GM19099 (cell line): ENCODE measurements around the gene GSTT4.

Experiments used
- POLR2A ChIP-seq: IDR thresholded peaks from 3 replicates; pipeline ENCODE4 v1.6.1; 2011; ENCODE audit warnings: low read depth; ENCODE audit not compliant: insufficient read length; ENCODE audit errors: extremely low read depth

The GSTT4 gene

DNA sequence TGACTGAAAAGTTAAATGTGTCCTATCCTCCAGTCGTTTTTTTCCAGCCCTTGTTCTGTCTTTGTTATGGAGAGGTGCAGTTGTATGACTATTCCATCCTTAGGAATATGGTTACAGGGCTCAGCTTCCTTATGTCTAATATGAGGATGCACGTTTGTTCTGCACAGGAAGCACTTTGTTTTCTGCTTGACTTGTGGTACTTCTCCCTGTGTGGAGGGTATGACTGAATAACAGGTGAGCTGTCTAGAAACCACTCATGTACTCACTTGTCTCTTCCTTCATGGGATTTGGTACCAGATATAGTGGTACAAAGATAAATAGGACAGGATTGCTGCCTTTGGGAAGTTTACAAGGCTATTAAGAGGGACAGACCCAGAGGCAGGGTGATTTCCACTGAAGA, 23.3 kb upstream of the GSTT4 start:
- TF ChIP-seq POLR2A = no peak

GRCh38 chr22:24027991-24028390, 22.7 kb upstream of the GSTT4 start:
- TF ChIP-seq POLR2A = no peak

- TF ChIP-seq POLR2A = no peak
These were observed 22.2 kb upstream of the GSTT4 start for GRCh38 chr22:24027389-24027975.

GRCh38 chr22:24026733-24027132, 21.5 kb upstream of the GSTT4 start:
- no peak for TF ChIP-seq POLR2A

DNA sequence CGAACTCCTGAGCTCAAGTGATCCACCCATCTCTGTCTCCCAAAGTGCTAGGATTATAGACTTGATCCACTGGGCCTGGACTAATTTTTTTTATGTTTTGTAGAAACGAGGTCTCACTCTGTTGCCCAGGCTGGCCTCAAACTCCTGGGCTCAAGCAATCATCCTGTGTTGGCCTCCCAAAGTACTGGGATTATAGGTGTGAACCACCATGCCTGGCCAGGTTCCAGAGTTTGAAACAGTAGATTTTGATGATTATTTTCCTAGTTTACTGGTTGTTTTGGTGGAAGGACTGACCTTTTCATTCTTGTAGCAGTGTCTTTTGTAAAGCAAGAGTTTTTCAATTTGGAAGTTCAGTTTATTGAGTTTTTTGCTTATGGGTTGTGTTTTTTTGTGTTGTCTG, 20.8 kb upstream of the GSTT4 start:
- TF ChIP-seq POLR2A = no peak

GRCh38 chr22:24025475-24025874, 20.2 kb upstream of the GSTT4 start:
- TF ChIP-seq POLR2A = no peak

DNA sequence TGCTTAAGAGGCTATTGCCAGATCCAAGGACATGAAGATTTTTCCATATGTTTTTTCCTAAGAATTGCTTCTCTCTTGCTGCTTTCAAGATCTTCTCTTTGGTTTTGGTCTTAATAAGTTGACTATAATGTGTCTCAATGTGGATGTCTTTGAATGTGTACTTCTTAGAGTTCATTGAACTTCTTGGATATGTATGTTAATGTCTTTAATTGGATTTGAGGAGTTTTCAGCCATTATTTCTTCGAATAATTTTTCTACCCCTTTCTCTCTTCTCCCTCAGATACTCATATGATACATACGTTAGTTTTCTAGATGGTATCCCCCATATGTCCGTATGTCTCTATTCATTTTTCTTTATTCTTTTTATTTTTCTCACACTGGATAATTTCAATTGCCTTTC, 19.1 kb upstream of the GSTT4 start:
- TF ChIP-seq POLR2A = no peak

- TF ChIP-seq POLR2A = no peak
These were observed 18.0 kb upstream of the GSTT4 start for GRCh38 chr22:24023204-24023789.

GRCh38 chr22:24021304-24021703, 16.1 kb upstream of the GSTT4 start:
- no peak for TF ChIP-seq POLR2A

GRCh38 chr22:24016156-24016555, 10.9 kb upstream of the GSTT4 start:
- TF ChIP-seq POLR2A = no peak

- TF ChIP-seq POLR2A = no peak
These were observed 6.4 kb upstream of the GSTT4 start for GRCh38 chr22:24011735-24012068.

DNA sequence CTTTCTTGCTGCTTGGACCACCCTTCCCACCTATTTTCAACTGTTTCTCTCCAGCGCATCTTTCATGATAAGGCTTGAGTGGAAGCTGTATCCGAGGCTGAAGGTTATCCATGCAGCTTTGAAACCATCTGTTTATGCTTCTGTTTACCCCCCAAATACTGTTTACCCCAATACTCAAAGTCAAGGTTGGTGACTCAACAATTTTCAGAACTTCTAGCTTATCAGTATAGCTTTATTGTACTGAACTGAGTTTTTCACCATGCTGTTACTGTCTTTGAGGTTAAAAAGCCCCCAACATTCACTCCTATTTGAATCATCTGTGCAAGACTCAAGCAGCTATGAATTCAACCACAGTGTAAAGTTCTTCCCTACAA, 4.8 kb upstream of the GSTT4 start:
- TF ChIP-seq POLR2A = no peak

DNA sequence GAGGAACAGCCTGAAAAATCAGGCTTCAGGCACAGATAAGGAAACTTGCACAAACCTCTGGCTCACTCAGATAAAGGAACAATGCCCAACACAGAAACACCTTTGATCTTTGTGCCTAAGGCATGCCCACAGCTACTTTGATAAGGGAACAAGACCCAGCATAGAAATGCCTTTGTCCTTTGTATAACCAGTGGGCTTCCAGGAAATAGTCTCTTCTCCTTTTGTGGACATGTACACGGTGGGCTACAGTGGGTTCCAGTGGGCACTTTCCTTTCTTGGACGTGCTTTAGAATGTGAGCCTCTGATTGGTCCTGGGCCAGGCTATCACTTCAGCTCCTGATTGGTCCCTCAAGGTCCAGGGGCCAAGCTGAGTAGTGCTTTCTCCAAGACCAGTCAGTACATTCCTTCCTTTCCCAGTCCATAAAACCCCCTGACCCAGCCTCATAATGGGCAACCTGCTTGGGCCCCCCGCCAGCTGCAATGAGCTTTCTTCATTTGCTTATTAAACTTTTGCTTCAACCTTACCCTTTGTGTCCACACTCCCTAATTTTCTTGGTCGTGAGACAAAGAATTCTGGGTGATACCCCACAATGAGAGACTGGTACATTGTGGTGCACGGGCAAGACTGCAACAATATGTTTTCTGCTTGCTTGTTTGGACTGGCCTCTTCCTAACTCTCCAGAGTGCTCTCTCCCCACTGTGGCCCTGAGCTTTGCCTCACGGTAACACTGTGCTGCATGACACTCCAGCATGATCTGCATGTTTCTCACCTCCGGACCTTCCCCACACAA, 4.2 kb upstream of the GSTT4 start:
- TF ChIP-seq POLR2A = no peak

DNA sequence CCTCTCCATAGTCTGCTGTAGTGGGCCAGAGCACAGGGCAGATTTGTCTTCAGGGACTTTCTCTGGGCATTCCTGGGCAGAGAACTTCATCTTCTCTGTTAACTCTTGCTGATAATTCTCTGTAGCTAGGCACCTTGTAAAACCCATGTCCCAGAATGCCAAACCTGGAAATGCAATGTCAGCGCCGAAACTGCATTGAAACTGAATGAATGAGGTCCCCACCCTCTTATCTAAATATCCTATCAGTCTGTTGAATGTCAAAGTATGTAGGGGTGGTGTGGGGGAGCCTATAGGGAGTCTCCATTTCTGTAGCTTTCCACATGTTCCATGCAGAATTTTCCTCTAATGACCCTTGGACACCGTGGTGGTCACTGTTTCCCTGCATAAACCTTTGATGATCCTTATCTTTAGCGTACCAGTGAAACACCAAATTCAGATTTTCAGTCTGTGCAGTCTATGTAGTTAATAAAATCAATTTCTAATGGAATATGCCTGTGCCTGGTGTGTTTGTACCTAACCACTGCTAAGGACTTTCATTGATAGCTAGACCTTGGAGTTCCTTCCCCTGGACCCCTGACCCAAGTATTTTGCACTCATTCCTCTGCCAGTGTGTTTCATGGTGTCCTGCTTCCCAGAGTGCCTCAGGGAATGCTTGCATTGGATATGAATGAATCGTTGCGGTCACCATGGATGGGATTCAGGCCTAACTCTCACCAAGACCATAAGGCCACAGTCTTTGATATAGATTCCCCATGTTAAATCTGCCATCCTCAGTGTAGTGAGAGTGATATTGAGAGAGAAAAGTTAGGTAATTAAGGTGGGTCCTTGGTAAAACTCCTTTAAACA, 3.4 kb upstream of the GSTT4 start:
- TF ChIP-seq POLR2A = no peak

- TF ChIP-seq POLR2A = no peak
These were observed 2.7 kb upstream of the GSTT4 start for GRCh38 chr22:24008022-24008283.
